K562 (cell line): ENCODE measurements around the gene LRRC58.
"Not testable (repeated sequence)": the region's sequence is repeated elsewhere in the genome, so short reads cannot be mapped to it uniquely, and the experiment has no call there.

Experiments
- ARID2 ChIP-seq: fragments of 450-650 bp; IDR thresholded peaks from 2 replicates; pipeline ENCODE4 v1.6.1; 2017; ENCODE audit warnings: antibody characterized with exemption, mild to moderate bottlenecking
- MXI1 ChIP-seq: IDR thresholded peaks from 2 replicates; pipeline ENCODE4 v1.6.1; 2011; ENCODE audit warnings: low read depth, mild to moderate bottlenecking, improper control_type of control experiment, low read length
- POLR2AphosphoS5 ChIP-seq: IDR thresholded peaks from 2 replicates; pipeline ENCODE4 v1.6.1; 2011; ENCODE audit warnings: mild to moderate bottlenecking, low read depth, low read length, moderate library complexity; ENCODE audit not compliant: control insufficient read depth, insufficient read depth
- ZBTB43 ChIP-seq: sonication (generic); formaldehyde crosslinking; IDR thresholded peaks from 2 replicates; pipeline ENCODE4 v1.8.0; 2023; ENCODE audit warnings: mild to moderate bottlenecking, missing genetic modification reagents
- ZNF830 ChIP-seq: fragments of 250-450 bp; sonication (Bioruptor Pico); IDR thresholded peaks from 2 replicates; pipeline ENCODE4 v1.5.0; 2021; ENCODE audit warnings: mild to moderate bottlenecking
- TF ChIP-seq, protein P1 (sequence below): fragments of 450-650 bp; IDR thresholded peaks from 2 replicates; pipeline ENCODE4 v1.6.1; 2014; ENCODE audit warnings: low read depth, mild to moderate bottlenecking, moderate library complexity, borderline replicate concordance

DNA sequence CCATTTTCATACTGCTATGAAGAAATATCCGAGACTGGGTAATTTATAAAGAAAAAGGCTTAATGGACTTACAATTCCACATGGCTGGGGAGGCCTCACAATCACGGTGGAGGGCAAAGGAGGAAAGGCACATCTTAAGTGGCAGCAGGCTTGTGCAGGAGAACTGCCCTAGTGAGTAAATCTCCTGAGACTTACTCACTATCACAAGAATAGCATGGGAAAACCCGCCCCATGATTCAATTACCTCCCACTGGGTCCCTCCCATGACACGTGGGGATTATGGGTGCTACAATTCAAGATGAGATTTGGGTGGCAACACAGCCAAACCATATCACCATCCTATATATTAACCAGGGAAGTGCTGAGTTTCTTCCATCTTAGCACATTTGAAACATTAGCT, 25.4 kb downstream of the LRRC58 start:
- TF ChIP-seq, protein P1, sequence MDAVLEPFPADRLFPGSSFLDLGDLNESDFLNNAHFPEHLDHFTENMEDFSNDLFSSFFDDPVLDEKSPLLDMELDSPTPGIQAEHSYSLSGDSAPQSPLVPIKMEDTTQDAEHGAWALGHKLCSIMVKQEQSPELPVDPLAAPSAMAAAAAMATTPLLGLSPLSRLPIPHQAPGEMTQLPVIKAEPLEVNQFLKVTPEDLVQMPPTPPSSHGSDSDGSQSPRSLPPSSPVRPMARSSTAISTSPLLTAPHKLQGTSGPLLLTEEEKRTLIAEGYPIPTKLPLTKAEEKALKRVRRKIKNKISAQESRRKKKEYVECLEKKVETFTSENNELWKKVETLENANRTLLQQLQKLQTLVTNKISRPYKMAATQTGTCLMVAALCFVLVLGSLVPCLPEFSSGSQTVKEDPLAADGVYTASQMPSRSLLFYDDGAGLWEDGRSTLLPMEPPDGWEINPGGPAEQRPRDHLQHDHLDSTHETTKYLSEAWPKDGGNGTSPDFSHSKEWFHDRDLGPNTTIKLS: not testable (repeated sequence)
- not testable (repeated sequence) for TF ChIP-seq MXI1; ZNF830 (CRISPR knock-in tag); ARID2; ZBTB43 (CRISPR knock-in tag); POLR2AphosphoS5
